GM10847 (cell line): Measurements from ENCODE around the gene IVL.

ENCODE experiments used
- POLR2A ChIP-seq: IDR thresholded peaks from 2 replicates; pipeline ENCODE4 v1.6.1; 2011; ENCODE audit not compliant: insufficient read length; ENCODE audit errors: extremely low read depth

Gene IVL

GRCh38 chr1:152880907-152881306 is 27.4 kb upstream of the IVL start:
- TF ChIP-seq POLR2A: no peak

- TF ChIP-seq POLR2A: no peak
Observed at GRCh38 chr1:152884085-152884484, 24.3 kb upstream of the IVL start.

- TF ChIP-seq POLR2A: no peak
Observed at GRCh38 chr1:152884506-152884905, 23.8 kb upstream of the IVL start.

- TF ChIP-seq POLR2A: no peak
Observed at GRCh38 chr1:152884966-152885624, 23.3 kb upstream of the IVL start.

- TF ChIP-seq POLR2A: no peak
Observed at GRCh38 chr1:152886085-152886484, 22.3 kb upstream of the IVL start.

GRCh38 chr1:152886758-152887409 is 21.5 kb upstream of the IVL start:
- no peak for TF ChIP-seq POLR2A

GRCh38 chr1:152888126-152888525 is 20.2 kb upstream of the IVL start:
- TF ChIP-seq POLR2A: no peak

GRCh38 chr1:152899027-152899426 is 9.3 kb upstream of the IVL start:
- TF ChIP-seq POLR2A: no peak

- TF ChIP-seq POLR2A: no peak
Observed at GRCh38 chr1:152899883-152900282, 8.5 kb upstream of the IVL start.

- no peak for TF ChIP-seq POLR2A
Observed at GRCh38 chr1:152901631-152902030, 6.7 kb upstream of the IVL start.

- TF ChIP-seq POLR2A: no peak
Observed at GRCh38 chr1:152902636-152903035, 5.7 kb upstream of the IVL start.

- TF ChIP-seq POLR2A: no peak
Observed at GRCh38 chr1:152904688-152905440, 3.5 kb upstream of the IVL start.

GRCh38 chr1:152906023-152906565 is 2.3 kb upstream of the IVL start:
- TF ChIP-seq POLR2A: no peak

- TF ChIP-seq POLR2A: no peak
Observed at GRCh38 chr1:152909206-152909605, 860 bp downstream of the IVL start.

GRCh38 chr1:152912471-152912870 is 4.1 kb downstream of the IVL start:
- TF ChIP-seq POLR2A: no peak

GRCh38 chr1:152912900-152913299 is 4.6 kb downstream of the IVL start:
- no peak for TF ChIP-seq POLR2A
